HFF-Myc (cell line): ENCODE measurements around the gene TFF2.

Experiments
- DNase-seq: peaks from one replicate; pipeline ENCODE4 v3.0.0-alpha.2; 2011; ENCODE audit warnings: low read depth; ENCODE audit errors: extremely low read depth
- H3K4me3 ChIP-seq: replicated peaks from 2 replicates; pipeline ENCODE4 v1.5.1; 2011; ENCODE audit warnings: low read depth, mild to moderate bottlenecking, control low read depth, low read length
- CTCF ChIP-seq: IDR thresholded peaks from 2 replicates; pipeline ENCODE4 v1.5.1; 2012; ENCODE audit warnings: mild to moderate bottlenecking, low read depth, low read length, control low read depth; ENCODE audit errors: missing control alignments

Gene TFF2

GRCh38 chr21:42317341-42317741 lies 33.5 kb downstream of the TFF2 start:
- no peak for TF ChIP-seq CTCF
- DNase-seq = no peak
- H3K4me3 ChIP-seq = no peak overlapping the region

- DNase-seq = no peak
- H3K4me3 ChIP-seq = no peak overlapping the region
- no peak for TF ChIP-seq CTCF
Measured at GRCh38 chr21:42316891-42317290, 33.9 kb downstream of the TFF2 start.

GRCh38 chr21:42315296-42315891 lies 35.4 kb downstream of the TFF2 start, which contains the start of gene TFF3:
Gene TFF3 (minus strand): TSS chr21:42315409. CDS start chr21:42315374, 35 bp downstream.
- no peak for DNase-seq
- H3K4me3 ChIP-seq = no peak within 1 kb of the TSS
- TF ChIP-seq CTCF = no peak

GRCh38 chr21:42314616-42315295 lies 36.0 kb downstream of the TFF2 start:
- TF ChIP-seq CTCF = no peak
- no peak for DNase-seq
- H3K4me3 ChIP-seq = no peak overlapping the region

- no peak for DNase-seq
- H3K4me3 ChIP-seq = no peak overlapping the region
- TF ChIP-seq CTCF = no peak
Measured at GRCh38 chr21:42313501-42313969, 37.3 kb downstream of the TFF2 start.

- no peak for TF ChIP-seq CTCF
Measured at GRCh38 chr21:42312626-42313104, 38.1 kb downstream of the TFF2 start.

More at GRCh38 chr21:42312626-42313104, 38.1 kb downstream of the TFF2 start:
- no peak for DNase-seq
- no peak overlapping the region for H3K4me3 ChIP-seq
